Measurements from ENCODE around the gene AKIRIN1. TPM values are rescaled to one million over a fixed set of nuclear protein-coding genes. Genes with fewer than 3 reads are reported as not detected.
"Not testable (repeated sequence)": the region's sequence is repeated elsewhere in the genome, so short reads cannot be mapped to it uniquely, and the experiment has no call there.

Gene AKIRIN1
- total and polyA plus RNA-seq, 10 of the 15 experiments (the other 5 are each of a cell fraction or from before 2014, with no cell fraction given), result 7.5 to 72.3 (median 50.4) TPM

GRCh38 chr1:39051956-39052355 is 60.9 kb downstream of the AKIRIN1 start:
- no peak for DNase-seq (ENCODE audit: low read depth, low spot score)
- ChIA-PET RAD21 (ENCODE audit: unreplicated experiment) (no interaction called here), CTCF (interaction anchor here (0.6 kb wide), 1 partner anchor 45 kb away, joined by 3 read pairs; no protein-coding TSS in a partner anchor), POLR2A (no interaction called here), SMC1A (ENCODE audit: uncharacterized antibody, unreplicated experiment) (no interaction called here)
- Histone ChIP-seq H2AFZ (ENCODE audit: control insufficient read depth, low read depth, low read length) (no peak overlapping the region), H3K27ac (ENCODE audit: control insufficient read depth, insufficient read depth) (no peak overlapping the region), H3K4me1 (ENCODE audit: control insufficient read depth, insufficient read depth, low read length) (peaks cover 12% of the 10 kb centered on the region), H3K4me2 (ENCODE audit: control insufficient read depth, insufficient read depth) (no peak overlapping the region), H3K9me3 (replicated peaks; ENCODE audit: control insufficient read depth, insufficient read depth, low read length) (no peaks in the 10 kb centered on the region), H4K20me1 (ENCODE audit: control insufficient read depth, insufficient read depth) (no peaks in the 10 kb centered on the region), H3K79me2 (ENCODE audit: control insufficient read depth, insufficient read depth, low read length) (no peaks in the 10 kb centered on the region), H3K9ac (ENCODE audit: control insufficient read depth, insufficient read depth, low read length) (no peak overlapping the region), H3K27me3 (replicated peaks in 1 of 2; ENCODE audit: control insufficient read depth in 2 of 2, insufficient read depth in 2 of 2, low read length in 1 of 2) (no peaks in the 10 kb centered on the region), H3K36me3 (ENCODE audit: control insufficient read depth in 2 of 2, insufficient read depth in 2 of 2, low read length in 1 of 2) (no peaks in the 10 kb centered on the region; a peak in 1 of 4 replicates), H3K4me3 (no peak overlapping the region)
- no TSS peak for BruUV-seq (replicated peaks)
- 92% methylated on average over 4 of the region's 4 CpGs for WGBS (ENCODE audit: insufficient coverage, insufficient replicate concordance, low lambda C conversion rate, missing lambda C conversion rate)
- ATAC-seq, result no peak
- intact Hi-C loops (cut with micrococcal nuclease; ENCODE audit: unreplicated experiment), result no loop called here
- TF ChIP-seq ZNF207 (IDR thresholded peaks at IDR 0.05; ENCODE audit: borderline replicate concordance) (no peak), IRF5 (IDR thresholded peaks at IDR 0.05; ENCODE audit: borderline replicate concordance) (no peak), RFX5 (IDR thresholded peaks at IDR 0.05; ENCODE audit: low read depth, low read length) (no peak), PBX3 (IDR thresholded peaks at IDR 0.05; ENCODE audit: insufficient replicate concordance, low read depth, low read length) (no peak), HCFC1 (IDR thresholded peaks at IDR 0.05; ENCODE audit: low read length) (no peak), YY1 (IDR thresholded peaks at IDR 0.05; ENCODE audit: low read depth, low read length) (no peak), SMC3 (IDR thresholded peaks at IDR 0.05; ENCODE audit: borderline replicate concordance, low read length) (no peak), NFYB (IDR thresholded peaks at IDR 0.05; ENCODE audit: insufficient read depth, low read depth, low read length) (no peak), USF1 (IDR thresholded peaks at IDR 0.05; ENCODE audit: borderline replicate concordance, extremely low read length, insufficient read depth, low read depth, low read length) (no peak), EZH2 (IDR thresholded peaks at IDR 0.05; ENCODE audit: borderline replicate concordance, control insufficient read depth, low read depth, low read length) (no peak), PKNOX1 (IDR thresholded peaks at IDR 0.05) (no peak), RBBP5 (conservative IDR thresholded peaks at IDR 0.05) (no peak)
- FAIRE-seq, result no peak
- in situ Hi-C loops (cut with MboI), result no loop called here

- H3K4me1 ChIP-seq (ENCODE audit: control insufficient read depth, insufficient read depth, low read length); DNase-seq (ENCODE audit: low read depth, low spot score); H3K27me3 ChIP-seq (replicated peaks in 1 of 2; ENCODE audit: control insufficient read depth in 2 of 2, insufficient read depth in 2 of 2, low read length in 1 of 2); RAD21 ChIA-PET (ENCODE audit: unreplicated experiment); H3K4me3 ChIP-seq; in situ Hi-C loops (cut with MboI); H3K4me2 ChIP-seq (ENCODE audit: control insufficient read depth, insufficient read depth); H3K27ac ChIP-seq (ENCODE audit: control insufficient read depth, insufficient read depth); H3K36me3 ChIP-seq (ENCODE audit: control insufficient read depth in 2 of 2, insufficient read depth in 2 of 2, low read length in 1 of 2); H3K9ac ChIP-seq (ENCODE audit: control insufficient read depth, insufficient read depth, low read length); POLR2A ChIA-PET; ATAC-seq; H3K79me2 ChIP-seq (ENCODE audit: control insufficient read depth, insufficient read depth, low read length); FAIRE-seq; H4K20me1 ChIP-seq (ENCODE audit: control insufficient read depth, insufficient read depth); BruUV-seq (replicated peaks); H3K9me3 ChIP-seq (replicated peaks; ENCODE audit: control insufficient read depth, insufficient read depth, low read length); intact Hi-C loops (cut with micrococcal nuclease; ENCODE audit: unreplicated experiment); H2AFZ ChIP-seq (ENCODE audit: control insufficient read depth, low read depth, low read length): not testable (repeated sequence)
- CTCF ChIA-PET, result interaction anchor here (0.5 to 0.6 kb wide), 2 partner anchors 110 to 1496 kb away, joined by 3 to 5 read pairs; no protein-coding TSS in a partner anchor
- 97% methylated on average over 8 of the region's 8 CpGs for WGBS (ENCODE audit: insufficient coverage, insufficient replicate concordance, low lambda C conversion rate, missing lambda C conversion rate)
- SMC1A ChIA-PET (ENCODE audit: uncharacterized antibody, unreplicated experiment), result interaction anchor here (1.7 kb wide), 1 partner anchor 11 kb away, joined by 3 read pairs; no protein-coding TSS in a partner anchor
These were observed 64.2 kb downstream of the AKIRIN1 start for GRCh38 chr1:39055213-39055710.
